ENCODE results near the gene MEGF11. TPM values are rescaled to one million over a fixed set of nuclear protein-coding genes. Genes with fewer than 3 reads are reported as not detected.
A peak's percentile ranks its signal among the peaks of the same experiment; 100 is the strongest.

Gene MEGF11
- total and polyA plus RNA-seq, 4 donors, result 6.2 to 20.3 (median 14.0) TPM

- DNase-seq (ENCODE audit: low read depth in 4 of 6, low spot score in 6 of 6), result no peak
- peaks cover 22% of the 10 kb centered on the region for H3K4me1 ChIP-seq (ENCODE audit: control insufficient read depth, insufficient read depth, low read length)
- WGBS (ENCODE audit: insufficient coverage), result 71% methylated on average over 6 of the region's 14 CpGs
- H3K36me3 ChIP-seq (ENCODE audit: control insufficient read depth, insufficient read depth, low read length), result no peaks in the 10 kb centered on the region
- no peaks in the 10 kb centered on the region for H3K27me3 ChIP-seq (ENCODE audit: control insufficient read depth, insufficient read depth, low read length)
- no peak overlapping the region for H3K4me3 ChIP-seq (ENCODE audit: low read depth, low read length)
- H3K9me3 ChIP-seq (ENCODE audit: control insufficient read depth, insufficient read depth, low read length), result no peaks in the 10 kb centered on the region
- no peak overlapping the region for H3K27ac ChIP-seq (ENCODE audit: low read depth, low read length)
Measured at GRCh38 chr15:66233487-66234415, 19.8 kb downstream of the MEGF11 start.

GRCh38 chr15:66232267-66232625, 21.3 kb downstream of the MEGF11 start:
- no peaks in the 10 kb centered on the region for H3K27me3 ChIP-seq (ENCODE audit: control insufficient read depth, insufficient read depth, low read length)
- 95% methylated on average over 3 of the region's 3 CpGs for WGBS (ENCODE audit: insufficient coverage)
- DNase-seq (ENCODE audit: low read depth in 4 of 6, low spot score in 6 of 6), result no peak

DNA sequence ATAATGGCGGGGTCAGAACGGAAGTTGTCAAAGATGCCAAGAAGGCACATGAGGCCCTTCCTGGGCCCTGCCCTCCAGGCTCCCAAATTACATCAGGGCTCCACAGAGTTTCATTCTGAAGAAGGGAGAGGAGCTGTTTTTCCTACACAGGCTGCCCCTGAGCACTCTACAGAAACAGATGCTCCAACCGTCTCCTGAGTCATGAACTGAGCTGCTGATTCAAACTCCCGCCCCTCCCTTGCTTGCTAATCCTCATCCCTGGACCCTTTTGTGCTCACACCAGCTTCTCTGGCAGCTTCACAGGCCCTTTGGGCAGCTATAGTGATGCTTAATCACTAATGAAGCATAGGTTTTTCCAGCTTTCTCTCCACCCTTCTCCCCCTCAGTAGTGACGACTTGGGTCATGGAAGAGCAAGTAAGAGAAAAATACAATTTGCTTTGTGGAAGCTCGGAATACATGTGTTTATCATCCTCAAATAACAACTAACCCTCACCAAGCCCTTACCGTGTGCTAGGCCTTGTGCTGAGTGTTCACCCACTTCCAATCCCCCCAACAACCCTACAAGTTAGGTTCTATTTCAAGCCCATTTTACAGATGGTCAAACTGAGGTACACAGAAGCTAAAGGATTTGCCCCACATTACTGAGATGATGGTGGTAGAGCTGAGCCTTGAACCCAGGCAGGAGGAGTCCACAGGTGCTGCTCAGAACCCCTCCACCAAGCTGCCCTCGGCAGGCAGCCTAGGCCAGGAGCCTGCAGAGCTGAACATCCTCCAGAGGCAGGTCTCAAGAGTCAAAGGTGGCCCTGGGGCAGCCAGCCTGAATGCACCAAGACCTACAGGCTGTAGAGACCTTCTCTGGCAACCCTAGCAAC, 21.9 kb downstream of the MEGF11 start:
- 68% methylated on average over 7 of the region's 8 CpGs for WGBS (ENCODE audit: insufficient coverage)
- Histone ChIP-seq H3K36me3 (ENCODE audit: control insufficient read depth, insufficient read depth, low read length) (peaks cover 3% of the 10 kb centered on the region), H3K9me3 (ENCODE audit: control insufficient read depth, insufficient read depth, low read length) (no peaks in the 10 kb centered on the region), H3K27me3 (ENCODE audit: control insufficient read depth, insufficient read depth, low read length) (no peaks in the 10 kb centered on the region), H3K27ac (ENCODE audit: low read depth, low read length) (no peak overlapping the region), H3K4me3 (ENCODE audit: low read depth, low read length) (no peak overlapping the region), H3K4me1 (ENCODE audit: control insufficient read depth, insufficient read depth, low read length) (peaks cover 9% of the 10 kb centered on the region)
- DNase-seq (ENCODE audit: low read depth in 4 of 6, low spot score in 6 of 6), result peak in 1 of 6 donors; percentile 30

More at GRCh38 chr15:66232267-66232625, 21.3 kb downstream of the MEGF11 start:
- Histone ChIP-seq H3K4me1 (ENCODE audit: control insufficient read depth, insufficient read depth, low read length) (peaks cover 13% of the 10 kb centered on the region), H3K4me3 (ENCODE audit: low read depth, low read length) (no peak overlapping the region), H3K9me3 (ENCODE audit: control insufficient read depth, insufficient read depth, low read length) (no peaks in the 10 kb centered on the region), H3K36me3 (ENCODE audit: control insufficient read depth, insufficient read depth, low read length) (peaks cover 3% of the 10 kb centered on the region), H3K27ac (ENCODE audit: low read depth, low read length) (no peak overlapping the region)

GRCh38 chr15:66229790-66230465, 23.6 kb downstream of the MEGF11 start:
- peak in 1 of 6 donors; percentile 30 for DNase-seq (ENCODE audit: low read depth in 4 of 6, low spot score in 6 of 6)
- Histone ChIP-seq H3K4me3 (ENCODE audit: low read depth, low read length) (no peak overlapping the region), H3K27ac (ENCODE audit: low read depth, low read length) (no peak overlapping the region), H3K4me1 (ENCODE audit: control insufficient read depth, insufficient read depth, low read length) (peaks cover 10% of the 10 kb centered on the region), H3K27me3 (ENCODE audit: control insufficient read depth, insufficient read depth, low read length) (no peaks in the 10 kb centered on the region), H3K9me3 (ENCODE audit: control insufficient read depth, insufficient read depth, low read length) (no peaks in the 10 kb centered on the region), H3K36me3 (ENCODE audit: control insufficient read depth, insufficient read depth, low read length) (peaks cover 3% of the 10 kb centered on the region)
- 60% methylated on average over 3 of the region's 6 CpGs for WGBS (ENCODE audit: insufficient coverage)

GRCh38 chr15:66228807-66229735, 24.5 kb downstream of the MEGF11 start:
- DNase-seq (ENCODE audit: low read depth in 4 of 6, low spot score in 6 of 6), result peak in 1 of 6 donors; percentile 82
- Histone ChIP-seq H3K27ac (ENCODE audit: low read depth, low read length) (no peak overlapping the region), H3K4me1 (ENCODE audit: control insufficient read depth, insufficient read depth, low read length) (peaks cover 13% of the 10 kb centered on the region), H3K9me3 (ENCODE audit: control insufficient read depth, insufficient read depth, low read length) (no peaks in the 10 kb centered on the region), H3K4me3 (ENCODE audit: low read depth, low read length) (no peak overlapping the region), H3K27me3 (ENCODE audit: control insufficient read depth, insufficient read depth, low read length) (no peaks in the 10 kb centered on the region), H3K36me3 (ENCODE audit: control insufficient read depth, insufficient read depth, low read length) (peaks cover 3% of the 10 kb centered on the region)
- WGBS (ENCODE audit: insufficient coverage), result 86% methylated on average over 12 of the region's 13 CpGs

DNA sequence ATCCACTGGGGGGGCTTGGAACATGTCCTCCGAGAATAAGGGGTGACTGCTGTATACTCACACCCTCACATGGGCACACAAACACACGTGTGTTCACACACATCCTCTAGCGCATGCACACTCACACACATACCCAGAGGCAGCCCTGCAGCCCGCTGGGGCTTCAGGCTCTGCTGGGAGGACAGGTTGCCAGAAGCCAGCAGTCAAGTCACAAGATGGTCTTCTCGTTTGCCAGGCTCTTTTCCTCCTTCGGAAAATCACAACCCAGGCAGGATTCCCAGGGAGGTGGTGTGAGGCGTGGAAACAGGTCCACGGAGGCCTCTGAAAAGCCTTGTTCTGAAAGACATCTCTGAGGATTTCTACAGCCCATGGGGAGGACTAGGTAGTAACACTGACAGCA, 26.8 kb downstream of the MEGF11 start:
- H3K27ac ChIP-seq (ENCODE audit: low read depth, low read length), result no peak overlapping the region
- no peak for DNase-seq (ENCODE audit: low read depth in 4 of 6, low spot score in 6 of 6)

DNA sequence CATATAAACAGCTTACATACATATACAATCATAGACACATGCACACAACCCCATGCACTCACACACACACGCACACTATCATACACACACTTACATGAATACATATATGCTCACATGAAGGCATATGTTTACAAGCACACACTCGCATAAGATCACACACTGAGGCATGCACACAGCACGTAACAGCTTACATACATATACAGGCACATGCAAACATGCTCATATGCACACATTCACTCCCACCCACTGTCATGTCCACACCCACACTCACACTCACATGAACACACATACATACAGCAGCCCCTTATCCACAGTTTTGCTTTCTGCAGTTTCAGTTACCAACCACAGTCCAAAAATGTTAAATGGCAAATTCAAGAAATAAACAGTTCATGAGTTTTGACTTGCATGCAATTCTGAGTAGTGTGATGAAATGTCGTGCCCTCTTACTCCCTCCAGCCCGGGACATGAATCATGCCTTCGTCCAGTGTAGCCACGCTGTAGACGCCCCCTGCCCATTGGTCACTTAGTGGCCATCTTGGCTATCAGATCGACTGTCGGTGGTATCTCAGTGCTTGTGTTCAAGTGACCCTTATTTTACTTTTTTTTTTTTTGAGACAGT, 27.8 kb downstream of the MEGF11 start:
- 95% methylated on average over 9 of the region's 10 CpGs for WGBS (ENCODE audit: insufficient coverage)
- Histone ChIP-seq H3K4me3 (ENCODE audit: low read depth, low read length) (no peak overlapping the region), H3K4me1 (ENCODE audit: control insufficient read depth, insufficient read depth, low read length) (peaks cover 12% of the 10 kb centered on the region), H3K36me3 (ENCODE audit: control insufficient read depth, insufficient read depth, low read length) (peaks cover 3% of the 10 kb centered on the region), H3K9me3 (ENCODE audit: control insufficient read depth, insufficient read depth, low read length) (no peaks in the 10 kb centered on the region), H3K27me3 (ENCODE audit: control insufficient read depth, insufficient read depth, low read length) (no peaks in the 10 kb centered on the region), H3K27ac (ENCODE audit: low read depth, low read length) (no peak overlapping the region)
- DNase-seq (ENCODE audit: low read depth in 4 of 6, low spot score in 6 of 6), result no peak

More for the DNA sequence above, 26.8 kb downstream of the MEGF11 start:
- WGBS (ENCODE audit: insufficient coverage), result 93% methylated on average over 3 of the region's 8 CpGs
- Histone ChIP-seq H3K27me3 (ENCODE audit: control insufficient read depth, insufficient read depth, low read length) (no peaks in the 10 kb centered on the region), H3K9me3 (ENCODE audit: control insufficient read depth, insufficient read depth, low read length) (no peaks in the 10 kb centered on the region), H3K4me1 (ENCODE audit: control insufficient read depth, insufficient read depth, low read length) (peaks cover 13% of the 10 kb centered on the region), H3K4me3 (ENCODE audit: low read depth, low read length) (no peak overlapping the region), H3K36me3 (ENCODE audit: control insufficient read depth, insufficient read depth, low read length) (peaks cover 3% of the 10 kb centered on the region)

GRCh38 chr15:66224946-66225345, 28.6 kb downstream of the MEGF11 start:
- H3K4me1 ChIP-seq (ENCODE audit: control insufficient read depth, insufficient read depth, low read length), result peaks cover 12% of the 10 kb centered on the region
- H3K27me3 ChIP-seq (ENCODE audit: control insufficient read depth, insufficient read depth, low read length), result no peaks in the 10 kb centered on the region
- no peaks in the 10 kb centered on the region for H3K9me3 ChIP-seq (ENCODE audit: control insufficient read depth, insufficient read depth, low read length)
- H3K27ac ChIP-seq (ENCODE audit: low read depth, low read length), result no peak overlapping the region
- 55% methylated on average over 5 of the region's 6 CpGs for WGBS (ENCODE audit: insufficient coverage)
- H3K4me3 ChIP-seq (ENCODE audit: low read depth, low read length), result no peak overlapping the region
- peaks cover 3% of the 10 kb centered on the region for H3K36me3 ChIP-seq (ENCODE audit: control insufficient read depth, insufficient read depth, low read length)
- peak in 1 of 6 donors; percentile 15 for DNase-seq (ENCODE audit: low read depth in 4 of 6, low spot score in 6 of 6)
